Measurements from ENCODE around the gene MUC13. TPM values are rescaled to one million over a fixed set of nuclear protein-coding genes. Genes with fewer than 3 reads are reported as not detected.
A peak's percentile ranks its signal among the peaks of the same experiment; 100 is the strongest.

MUC13 gene
- polyA plus RNA-seq, 2 of the 4 experiments (the other 2 are of a cell fraction), result 5.5 to 8.8 TPM

- ChIA-PET POLR2A (no interaction called here), CTCF (interaction anchor here (0.6 to 3.4 kb wide), 25 partner anchors 8 to 662 kb away, joined by 3 to 22 read pairs (median 5); no protein-coding TSS in a partner anchor)
- peak; percentile 38 to 73 for DNase-seq (ENCODE audit: low read depth in 1 of 2, low spot score in 1 of 2)
- ATAC-seq, result peak; percentile 77 to 92; a peak in 5 of 6 replicates
- no peak overlapping the region for H3K4me2 ChIP-seq
- peak overlapping the region; percentile 33 to 69; a peak in 3 of 6 replicates for H3K27ac ChIP-seq
- TF ChIP-seq FOSL2 (IDR thresholded peaks at IDR 0.05) (no peak), FOSL2 (CRISPR knock-in tag; IDR thresholded peaks at IDR 0.05) (no peak), SMC3 (IDR thresholded peaks at IDR 0.05) (peak; percentile 87), RAD21 (conservative IDR thresholded peaks at IDR 0.05 in 1 of 2, IDR thresholded peaks at IDR 0.05 in 1 of 2) (peak; percentile 82 to 86), RFX5 (IDR thresholded peaks at IDR 0.05) (no peak)
- TF ChIP-seq, protein P1, sequence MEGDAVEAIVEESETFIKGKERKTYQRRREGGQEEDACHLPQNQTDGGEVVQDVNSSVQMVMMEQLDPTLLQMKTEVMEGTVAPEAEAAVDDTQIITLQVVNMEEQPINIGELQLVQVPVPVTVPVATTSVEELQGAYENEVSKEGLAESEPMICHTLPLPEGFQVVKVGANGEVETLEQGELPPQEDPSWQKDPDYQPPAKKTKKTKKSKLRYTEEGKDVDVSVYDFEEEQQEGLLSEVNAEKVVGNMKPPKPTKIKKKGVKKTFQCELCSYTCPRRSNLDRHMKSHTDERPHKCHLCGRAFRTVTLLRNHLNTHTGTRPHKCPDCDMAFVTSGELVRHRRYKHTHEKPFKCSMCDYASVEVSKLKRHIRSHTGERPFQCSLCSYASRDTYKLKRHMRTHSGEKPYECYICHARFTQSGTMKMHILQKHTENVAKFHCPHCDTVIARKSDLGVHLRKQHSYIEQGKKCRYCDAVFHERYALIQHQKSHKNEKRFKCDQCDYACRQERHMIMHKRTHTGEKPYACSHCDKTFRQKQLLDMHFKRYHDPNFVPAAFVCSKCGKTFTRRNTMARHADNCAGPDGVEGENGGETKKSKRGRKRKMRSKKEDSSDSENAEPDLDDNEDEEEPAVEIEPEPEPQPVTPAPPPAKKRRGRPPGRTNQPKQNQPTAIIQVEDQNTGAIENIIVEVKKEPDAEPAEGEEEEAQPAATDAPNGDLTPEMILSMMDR (IDR thresholded peaks at IDR 0.05), result peak; percentile 93
- peaks cover 13% of the 10 kb centered on the region; the same call in 1 of the 3 replicates for H3K4me1 ChIP-seq
- no peak overlapping the region for H3K4me3 ChIP-seq
- H3K9me3 ChIP-seq, result no peaks in the 10 kb centered on the region
- 18% methylated on average over 4 of the region's 4 CpGs for WGBS (ENCODE audit: missing lambda C conversion rate)
- FAIRE-seq, result peak; percentile 61
Observed at GRCh38 chr3:124928333-124929202, 6.0 kb downstream of the MUC13 start.

DNA sequence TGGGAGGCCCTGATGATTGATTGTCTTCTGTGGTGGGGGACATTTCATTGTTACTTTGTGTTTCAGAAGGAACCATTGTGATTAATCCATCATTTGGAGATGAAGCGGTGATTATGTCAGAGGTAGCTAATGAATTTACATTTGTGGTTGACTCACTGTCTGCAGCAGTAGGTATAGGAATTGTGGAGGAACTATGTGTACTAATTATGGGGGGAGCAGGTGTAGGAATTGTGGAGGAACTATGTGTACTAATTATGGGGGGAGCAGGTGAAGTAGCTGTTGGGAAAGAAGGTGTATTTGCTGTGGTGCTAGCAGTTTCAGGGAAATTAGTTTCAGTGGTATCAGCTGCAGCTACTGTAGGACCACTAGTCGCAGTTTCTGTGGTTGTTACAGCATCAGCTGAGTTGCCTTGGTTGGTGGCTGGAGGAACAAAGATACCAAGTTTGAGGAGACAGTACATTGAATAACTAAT, 6.9 kb downstream of the MUC13 start:
- no peak overlapping the region for H3K4me2 ChIP-seq
- peaks cover 13% of the 10 kb centered on the region; the same call in 1 of the 3 replicates for H3K4me1 ChIP-seq
- no peak for FAIRE-seq
- H3K4me3 ChIP-seq, result no peak overlapping the region
- TF ChIP-seq EP300 (IDR thresholded peaks at IDR 0.05) (no peak), HEYL (CRISPR knock-in tag; IDR thresholded peaks at IDR 0.05) (no peak), RNF2 (IDR thresholded peaks at IDR 0.05; ENCODE audit: borderline replicate concordance, low read depth) (no peak), RCOR1 (IDR thresholded peaks at IDR 0.05; ENCODE audit: low read depth, low read length) (no peak), HES2 (IDR thresholded peaks at IDR 0.05) (no peak), ZSCAN20 (CRISPR knock-in tag; IDR thresholded peaks at IDR 0.05) (no peak), MAX (IDR thresholded peaks at IDR 0.05) (no peak), EHMT2 (IDR thresholded peaks at IDR 0.05; ENCODE audit: low read depth) (no peak), RAD21 (conservative IDR thresholded peaks at IDR 0.05 in 1 of 2, IDR thresholded peaks at IDR 0.05 in 1 of 2) (no peak), USF2 (IDR thresholded peaks at IDR 0.05) (no peak), ZC3H11A (IDR thresholded peaks at IDR 0.05) (no peak), MAFK (IDR thresholded peaks at IDR 0.05; ENCODE audit: partially characterized antibody) (no peak), POLR2A (IDR thresholded peaks at IDR 0.05; ENCODE audit: low read length) (no peak), BHLHE40 (IDR thresholded peaks at IDR 0.05; ENCODE audit: low read depth, low read length) (no peak), GATA3 (IDR thresholded peaks at IDR 0.05; ENCODE audit: borderline replicate concordance) (no peak), ZNF302 (CRISPR knock-in tag; IDR thresholded peaks at IDR 0.05) (no peak)
- TF ChIP-seq, protein P2, sequence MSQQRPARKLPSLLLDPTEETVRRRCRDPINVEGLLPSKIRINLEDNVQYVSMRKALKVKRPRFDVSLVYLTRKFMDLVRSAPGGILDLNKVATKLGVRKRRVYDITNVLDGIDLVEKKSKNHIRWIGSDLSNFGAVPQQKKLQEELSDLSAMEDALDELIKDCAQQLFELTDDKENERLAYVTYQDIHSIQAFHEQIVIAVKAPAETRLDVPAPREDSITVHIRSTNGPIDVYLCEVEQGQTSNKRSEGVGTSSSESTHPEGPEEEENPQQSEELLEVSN (IDR thresholded peaks at IDR 0.05; ENCODE audit: borderline replicate concordance, low read depth), result no peak
- TF ChIP-seq, protein P3, sequence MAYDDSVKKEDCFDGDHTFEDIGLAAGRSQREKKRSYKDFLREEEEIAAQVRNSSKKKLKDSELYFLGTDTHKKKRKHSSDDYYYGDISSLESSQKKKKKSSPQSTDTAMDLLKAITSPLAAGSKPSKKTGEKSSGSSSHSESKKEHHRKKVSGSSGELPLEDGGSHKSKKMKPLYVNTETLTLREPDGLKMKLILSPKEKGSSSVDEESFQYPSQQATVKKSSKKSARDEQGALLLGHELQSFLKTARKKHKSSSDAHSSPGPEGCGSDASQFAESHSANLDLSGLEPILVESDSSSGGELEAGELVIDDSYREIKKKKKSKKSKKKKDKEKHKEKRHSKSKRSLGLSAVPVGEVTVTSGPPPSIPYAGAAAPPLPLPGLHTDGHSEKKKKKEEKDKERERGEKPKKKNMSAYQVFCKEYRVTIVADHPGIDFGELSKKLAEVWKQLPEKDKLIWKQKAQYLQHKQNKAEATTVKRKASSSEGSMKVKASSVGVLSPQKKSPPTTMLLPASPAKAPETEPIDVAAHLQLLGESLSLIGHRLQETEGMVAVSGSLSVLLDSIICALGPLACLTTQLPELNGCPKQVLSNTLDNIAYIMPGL (CRISPR knock-in tag; IDR thresholded peaks at IDR 0.05; ENCODE audit: borderline replicate concordance), result no peak
- no peak for DNase-seq (ENCODE audit: low read depth in 1 of 2, low spot score in 1 of 2)
- CTCF ChIA-PET, result interaction anchor here (0.6 to 3.4 kb wide), 23 partner anchors 9 to 663 kb away, joined by 3 to 22 read pairs (median 4); no protein-coding TSS in a partner anchor
- no peaks in the 10 kb centered on the region for H3K9me3 ChIP-seq
- 88% methylated on average over 2 of the region's 2 CpGs for WGBS (ENCODE audit: missing lambda C conversion rate)
- POLR2A ChIA-PET, result no interaction called here
- no peak for ATAC-seq
- H3K27ac ChIP-seq, result no peak overlapping the region
